ENCODE measurements around the gene MEF2A. TPM values are rescaled to one million over a fixed set of nuclear protein-coding genes. Genes with fewer than 3 reads are reported as not detected.

The MEF2A gene
- total RNA-seq, 1 experiment from 2014 or later, result 29.6 TPM

GRCh38 chr15:99668533-99669182 is 102.9 kb downstream of the MEF2A start:
- H3K27ac ChIP-seq (ENCODE audit: low read depth, low read length), result no peak overlapping the region
- no peak overlapping the region for H3K4me2 ChIP-seq (ENCODE audit: low read length)
- no TSS peak for BruUV-seq (replicated peaks)
- H3K4me1 ChIP-seq (ENCODE audit: control insufficient read depth in 1 of 2, insufficient read depth in 2 of 2, low read length in 2 of 2), result no peaks in the 10 kb centered on the region
- RAD21 ChIA-PET (ENCODE audit: low non-redundant PET in 1 of 2, low total read pairs in 2 of 2, uncharacterized antibody in 2 of 2, unreplicated experiment in 2 of 2), result no interaction called here
- no peak overlapping the region for H3K4me3 ChIP-seq (replicated peaks in 1 of 2; ENCODE audit: low read depth in 1 of 2, low read length in 2 of 2)
- H3K36me3 ChIP-seq (ENCODE audit: control insufficient read depth in 1 of 2, insufficient read depth in 2 of 2, low read length in 2 of 2), result no peaks in the 10 kb centered on the region; a peak in 1 of 4 replicates
- CTCF ChIA-PET, result interaction anchor here (1.7 kb wide), 1 partner anchor 35 kb away, joined by 4 read pairs; no protein-coding TSS in a partner anchor
- no peaks in the 10 kb centered on the region for H4K20me1 ChIP-seq (ENCODE audit: insufficient read depth)
- no peaks in the 10 kb centered on the region; the same call in 1 of the 2 replicates for H3K9me2 ChIP-seq (ENCODE audit: insufficient read depth)
- H3K9me3 ChIP-seq (ENCODE audit: control insufficient read depth in 1 of 2, insufficient read depth in 1 of 2, low read depth in 1 of 2, low read length in 2 of 2), result no peaks in the 10 kb centered on the region
- POLR2A ChIA-PET, result no interaction called here
- intact Hi-C loops (cut with micrococcal nuclease), result no loop called here
- no peak overlapping the region for H3K9ac ChIP-seq (ENCODE audit: low read length)
- no peak for TF ChIP-seq EZH2 (IDR thresholded peaks at IDR 0.05)
- TF ChIP-seq JUND (IDR thresholded peaks at IDR 0.05), result no peak
- no peak for TF ChIP-seq FOSL1 (IDR thresholded peaks at IDR 0.05; ENCODE audit: low read depth)
- no peak for TF ChIP-seq POLR2A (IDR thresholded peaks at IDR 0.05; ENCODE audit: borderline replicate concordance, extremely low read depth, insufficient read depth, insufficient read length)
- no peak for TF ChIP-seq TCF7L2 (IDR thresholded peaks at IDR 0.05; ENCODE audit: borderline replicate concordance, extremely low read depth, insufficient read depth, insufficient read length)
- H3K27me3 ChIP-seq (ENCODE audit: insufficient read depth, low read length), result no peaks in the 10 kb centered on the region
- ATAC-seq (no peak), DNase-seq (ENCODE audit: low read depth, low spot score) (no peak)
- H2AFZ ChIP-seq (ENCODE audit: low read depth, low read length, poor library complexity, severe bottlenecking), result no peak overlapping the region
- no peaks in the 10 kb centered on the region for H3K79me2 ChIP-seq (ENCODE audit: insufficient read depth, low read length)

GRCh38 chr15:99669250-99669649 is 103.5 kb downstream of the MEF2A start:
- Histone ChIP-seq H3K27ac (ENCODE audit: low read depth, low read length) (no peak overlapping the region), H3K36me3 (ENCODE audit: control insufficient read depth in 1 of 2, insufficient read depth in 2 of 2, low read length in 2 of 2) (no peaks in the 10 kb centered on the region), H4K20me1 (ENCODE audit: insufficient read depth) (no peaks in the 10 kb centered on the region), H3K4me2 (ENCODE audit: low read length) (no peak overlapping the region), H3K9me2 (ENCODE audit: insufficient read depth) (no peaks in the 10 kb centered on the region; the same call in 1 of the 2 replicates), H2AFZ (ENCODE audit: low read depth, low read length, poor library complexity, severe bottlenecking) (no peak overlapping the region), H3K4me1 (ENCODE audit: control insufficient read depth in 1 of 2, insufficient read depth in 2 of 2, low read length in 2 of 2) (no peaks in the 10 kb centered on the region), H3K79me2 (ENCODE audit: insufficient read depth, low read length) (no peaks in the 10 kb centered on the region), H3K9ac (ENCODE audit: low read length) (no peak overlapping the region), H3K27me3 (ENCODE audit: insufficient read depth, low read length) (no peaks in the 10 kb centered on the region), H3K9me3 (ENCODE audit: control insufficient read depth in 1 of 2, insufficient read depth in 1 of 2, low read depth in 1 of 2, low read length in 2 of 2) (no peaks in the 10 kb centered on the region), H3K4me3 (replicated peaks in 1 of 2; ENCODE audit: low read depth in 1 of 2, low read length in 2 of 2) (no peak overlapping the region)
- intact Hi-C loops (cut with micrococcal nuclease), result no loop called here
- RAD21 ChIA-PET (ENCODE audit: low non-redundant PET in 1 of 2, low total read pairs in 2 of 2, uncharacterized antibody in 2 of 2, unreplicated experiment in 2 of 2), result no interaction called here
- CTCF ChIA-PET, result interaction anchor here (1.7 kb wide), 1 partner anchor 35 kb away, joined by 4 read pairs; no protein-coding TSS in a partner anchor
- DNase-seq (ENCODE audit: low read depth, low spot score), result no peak
- POLR2A ChIA-PET, result no interaction called here
- ATAC-seq, result no peak
- TF ChIP-seq SIN3A (IDR thresholded peaks at IDR 0.05; ENCODE audit: low read depth), result no peak
- TF ChIP-seq POLR2A (IDR thresholded peaks at IDR 0.05; ENCODE audit: borderline replicate concordance, extremely low read depth, insufficient read depth, insufficient read length), result no peak
- no peak for TF ChIP-seq REST (IDR thresholded peaks at IDR 0.05; ENCODE audit: low read depth)
- no peak for TF ChIP-seq ELF1 (IDR thresholded peaks at IDR 0.05; ENCODE audit: borderline replicate concordance, low read depth)
- no peak for TF ChIP-seq CBX3 (IDR thresholded peaks at IDR 0.05; ENCODE audit: low read depth)
- no peak for TF ChIP-seq FOSL1 (IDR thresholded peaks at IDR 0.05; ENCODE audit: low read depth)
- no peak for TF ChIP-seq TCF7L2 (IDR thresholded peaks at IDR 0.05; ENCODE audit: borderline replicate concordance, extremely low read depth, insufficient read depth, insufficient read length)
- TF ChIP-seq JUND (IDR thresholded peaks at IDR 0.05), result no peak
- no peak for TF ChIP-seq ZBTB33 (IDR thresholded peaks at IDR 0.05; ENCODE audit: extremely low read depth, insufficient replicate concordance, low read length)
- no peak for TF ChIP-seq EZH2 (IDR thresholded peaks at IDR 0.05)
- no peak for TF ChIP-seq EGR1 (IDR thresholded peaks at IDR 0.05; ENCODE audit: low read depth)
- no peak for TF ChIP-seq SP1 (IDR thresholded peaks at IDR 0.05; ENCODE audit: low read depth)
- TF ChIP-seq EZH2phosphoT487 (IDR thresholded peaks at IDR 0.05; ENCODE audit: borderline replicate concordance), result no peak
- TF ChIP-seq POLR2AphosphoS5 (IDR thresholded peaks at IDR 0.05; ENCODE audit: low read depth, low read length), result no peak
- no TSS peak for BruUV-seq (replicated peaks)
